Measurements from ENCODE around the gene SPEM2.

Gene SPEM2

DNA sequence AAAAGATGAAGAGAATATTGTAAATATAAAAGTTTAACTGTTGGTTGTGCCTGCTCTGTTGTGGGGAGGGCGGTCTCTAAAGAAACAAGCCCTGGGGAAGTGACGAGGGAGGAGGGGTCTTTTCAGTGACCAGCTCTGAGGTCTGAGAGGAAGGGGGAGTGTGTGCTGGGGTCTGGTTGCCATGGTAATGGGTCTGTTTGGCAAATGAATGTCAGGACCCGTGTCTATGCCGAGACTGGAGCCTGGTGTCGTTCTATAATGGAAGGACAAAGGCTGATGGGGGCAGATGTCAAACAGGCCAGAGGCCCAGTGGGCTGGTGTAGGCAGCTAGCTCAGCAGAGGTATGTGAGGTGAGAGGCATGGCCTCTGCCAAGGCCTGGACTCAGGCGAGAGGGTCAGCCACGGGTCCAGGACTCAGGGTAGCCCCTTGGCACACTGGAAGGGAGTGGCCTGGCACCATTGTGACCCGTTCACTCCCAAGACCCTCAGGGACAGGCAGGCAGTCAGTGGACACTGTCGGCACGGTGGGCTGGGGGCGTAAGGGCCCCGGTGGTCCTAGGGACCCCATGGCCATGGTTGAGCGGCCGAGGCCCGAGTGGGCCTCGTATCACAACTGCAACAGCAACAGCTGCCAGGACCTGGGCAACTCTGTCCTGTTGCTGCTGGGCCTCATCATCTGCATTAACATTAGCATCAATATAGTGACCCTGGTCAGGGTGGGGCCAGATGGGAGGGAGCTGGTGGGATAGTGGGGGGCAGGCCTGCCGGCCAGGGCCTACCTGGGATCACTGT, 5.4 kb upstream of the SPEM2 start, which contains the start of gene SPEM1:
Gene SPEM1 (plus strand): TSS at position 506 of the 792 bp plus-strand sequence. CDS start 61 bp downstream, at position 567.
- no peaks in the 10 kb centered on the region for H3K9me3 ChIP-seq (ENCODE audit: control insufficient read depth in 2 of 2, low read length in 2 of 2)
- no peaks in the 10 kb centered on the region for H3K4me1 ChIP-seq (ENCODE audit: control insufficient read depth in 2 of 2, insufficient read depth in 2 of 2, low read length in 2 of 2)
- H3K27ac ChIP-seq (ENCODE audit: low read depth in 2 of 2, low read length in 2 of 2), result no peak within 1 kb of the TSS
- no peaks in the 10 kb centered on the region for H3K36me3 ChIP-seq (ENCODE audit: control insufficient read depth in 2 of 2, insufficient read depth in 2 of 2, low read length in 2 of 2)
- H3K27me3 ChIP-seq (ENCODE audit: control insufficient read depth in 2 of 2, insufficient read depth in 2 of 2, low read length in 2 of 2), result no peaks in the 10 kb centered on the region
- no peak within 1 kb of the TSS for H3K9ac ChIP-seq (ENCODE audit: low read depth in 1 of 2, low read length in 2 of 2)
- no peak within 1 kb of the TSS for H3K4me3 ChIP-seq (ENCODE audit: low read length in 2 of 2)

DNA sequence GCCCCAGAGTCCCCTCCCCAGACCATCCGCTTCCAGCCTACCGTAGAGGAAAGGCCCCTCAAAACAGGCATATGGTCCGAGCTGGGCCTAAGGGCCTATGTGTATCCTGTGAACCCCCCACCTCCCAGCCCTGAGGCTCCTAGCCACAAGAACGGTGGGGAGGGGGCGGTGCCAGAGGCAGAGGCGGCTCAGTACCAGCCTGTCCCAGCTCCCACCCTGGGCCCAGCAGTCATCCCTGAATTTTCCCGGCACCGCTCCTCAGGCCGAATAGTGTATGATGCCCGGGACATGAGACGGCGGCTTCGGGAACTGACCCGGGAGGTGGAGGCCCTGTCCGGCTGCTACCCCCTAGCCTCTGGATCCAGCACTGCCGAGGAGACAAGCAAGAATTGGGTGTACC, 4.2 kb upstream of the SPEM2 start:
- Histone ChIP-seq H3K9ac (ENCODE audit: low read depth in 1 of 2, low read length in 2 of 2) (no peak overlapping the region), H3K9me3 (ENCODE audit: control insufficient read depth in 2 of 2, low read length in 2 of 2) (no peaks in the 10 kb centered on the region), H3K27me3 (ENCODE audit: control insufficient read depth in 2 of 2, insufficient read depth in 2 of 2, low read length in 2 of 2) (no peaks in the 10 kb centered on the region), H3K27ac (ENCODE audit: low read depth in 2 of 2, low read length in 2 of 2) (no peak overlapping the region), H3K4me1 (ENCODE audit: control insufficient read depth in 2 of 2, insufficient read depth in 2 of 2, low read length in 2 of 2) (no peaks in the 10 kb centered on the region), H3K4me3 (ENCODE audit: low read length in 2 of 2) (no peak overlapping the region), H3K36me3 (ENCODE audit: control insufficient read depth in 2 of 2, insufficient read depth in 2 of 2, low read length in 2 of 2) (no peaks in the 10 kb centered on the region)

DNA sequence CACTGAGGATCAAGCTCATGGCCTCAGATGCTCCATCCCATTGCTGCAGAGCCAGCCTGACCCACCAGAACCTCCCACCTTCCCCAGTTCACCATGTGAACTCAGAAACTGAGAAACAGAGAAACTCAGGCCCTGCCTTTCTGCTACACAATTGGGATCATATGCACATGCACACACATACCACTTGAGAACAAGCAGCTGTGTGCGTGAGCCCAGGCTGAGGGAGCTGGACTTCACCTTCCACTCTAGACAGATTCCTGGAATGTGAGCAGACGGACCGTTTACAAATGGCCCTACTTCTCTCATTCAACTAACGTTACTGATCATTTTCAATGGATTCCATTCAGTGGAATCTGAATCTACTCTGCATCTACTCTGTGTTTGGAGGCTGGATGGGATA, 1.7 kb upstream of the SPEM2 start:
- Histone ChIP-seq H3K27me3 (ENCODE audit: control insufficient read depth in 2 of 2, insufficient read depth in 2 of 2, low read length in 2 of 2) (no peaks in the 10 kb centered on the region), H3K4me1 (ENCODE audit: control insufficient read depth in 2 of 2, insufficient read depth in 2 of 2, low read length in 2 of 2) (no peaks in the 10 kb centered on the region), H3K27ac (ENCODE audit: low read depth in 2 of 2, low read length in 2 of 2) (no peak overlapping the region), H3K36me3 (ENCODE audit: control insufficient read depth in 2 of 2, insufficient read depth in 2 of 2, low read length in 2 of 2) (no peaks in the 10 kb centered on the region), H3K9ac (ENCODE audit: low read depth in 1 of 2, low read length in 2 of 2) (no peak overlapping the region), H3K4me3 (ENCODE audit: low read length in 2 of 2) (no peak overlapping the region), H3K9me3 (ENCODE audit: control insufficient read depth in 2 of 2, low read length in 2 of 2) (no peaks in the 10 kb centered on the region)

DNA sequence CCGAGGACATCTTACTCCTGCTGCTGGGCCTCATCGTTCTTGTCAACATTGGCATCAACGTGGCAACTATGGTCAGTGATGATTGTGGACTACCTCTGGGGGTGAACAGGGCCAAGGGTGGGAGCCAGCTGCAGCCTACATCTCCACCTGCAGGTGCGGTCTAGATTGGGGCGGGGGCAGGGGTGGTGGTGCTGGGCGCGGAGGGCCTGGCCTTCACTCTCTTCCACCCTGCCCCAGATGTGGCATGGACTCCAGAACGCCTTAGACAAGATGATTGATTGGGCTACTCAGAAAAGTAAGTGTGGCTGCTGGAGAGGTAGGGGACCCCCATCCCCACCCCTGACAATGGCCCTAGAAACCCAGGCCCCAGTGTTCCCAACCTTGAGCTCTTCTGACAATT, 340 bp downstream of the SPEM2 start:
- H3K4me1 ChIP-seq (ENCODE audit: control insufficient read depth in 2 of 2, insufficient read depth in 2 of 2, low read length in 2 of 2), result no peaks in the 10 kb centered on the region
- H3K9me3 ChIP-seq (ENCODE audit: control insufficient read depth in 2 of 2, low read length in 2 of 2), result no peaks in the 10 kb centered on the region
- H3K9ac ChIP-seq (ENCODE audit: low read depth in 1 of 2, low read length in 2 of 2), result no peak overlapping the region
- H3K36me3 ChIP-seq (ENCODE audit: control insufficient read depth in 2 of 2, insufficient read depth in 2 of 2, low read length in 2 of 2), result no peaks in the 10 kb centered on the region
- H3K4me3 ChIP-seq (ENCODE audit: low read length in 2 of 2), result no peak overlapping the region
- H3K27me3 ChIP-seq (ENCODE audit: control insufficient read depth in 2 of 2, insufficient read depth in 2 of 2, low read length in 2 of 2), result no peaks in the 10 kb centered on the region
- H3K27ac ChIP-seq (ENCODE audit: low read depth in 2 of 2, low read length in 2 of 2), result no peak overlapping the region

DNA sequence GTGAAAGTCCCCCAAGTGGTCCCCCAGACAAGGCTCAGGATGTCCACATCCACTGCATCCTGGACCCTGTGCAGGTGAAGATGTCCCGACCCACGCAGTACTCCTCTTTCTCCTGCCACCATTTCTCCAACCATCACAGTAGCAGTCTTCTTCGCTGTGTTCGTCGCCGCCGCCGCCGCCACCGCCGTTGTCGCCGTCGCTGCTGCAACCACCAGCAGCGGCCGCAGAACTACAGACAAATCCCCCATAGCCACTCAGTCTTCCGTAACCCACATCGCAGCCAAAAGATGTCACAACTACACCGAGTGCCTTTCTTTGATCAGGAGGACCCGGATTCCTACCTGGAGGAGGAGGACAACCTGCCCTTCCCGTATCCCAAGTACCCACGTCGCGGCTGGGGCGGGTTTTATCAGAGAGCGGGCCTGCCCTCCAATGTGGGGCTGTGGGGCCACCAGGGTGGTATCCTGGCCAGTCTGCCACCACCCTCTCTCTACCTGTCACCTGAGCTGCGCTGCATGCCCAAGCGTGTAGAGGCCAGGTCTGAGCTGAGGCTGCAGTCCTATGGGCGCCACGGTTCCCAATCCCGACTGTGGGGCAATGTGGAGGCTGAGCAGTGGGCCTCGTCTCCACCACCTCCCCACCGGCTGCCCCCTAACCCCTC, 917 bp downstream of the SPEM2 start:
- Histone ChIP-seq H3K36me3 (ENCODE audit: control insufficient read depth in 2 of 2, insufficient read depth in 2 of 2, low read length in 2 of 2) (no peaks in the 10 kb centered on the region), H3K27me3 (ENCODE audit: control insufficient read depth in 2 of 2, insufficient read depth in 2 of 2, low read length in 2 of 2) (no peaks in the 10 kb centered on the region), H3K4me1 (ENCODE audit: control insufficient read depth in 2 of 2, insufficient read depth in 2 of 2, low read length in 2 of 2) (no peaks in the 10 kb centered on the region), H3K9ac (ENCODE audit: low read depth in 1 of 2, low read length in 2 of 2) (no peak overlapping the region), H3K27ac (ENCODE audit: low read depth in 2 of 2, low read length in 2 of 2) (no peak overlapping the region), H3K4me3 (ENCODE audit: low read length in 2 of 2) (no peak overlapping the region), H3K9me3 (ENCODE audit: control insufficient read depth in 2 of 2, low read length in 2 of 2) (no peaks in the 10 kb centered on the region)

DNA sequence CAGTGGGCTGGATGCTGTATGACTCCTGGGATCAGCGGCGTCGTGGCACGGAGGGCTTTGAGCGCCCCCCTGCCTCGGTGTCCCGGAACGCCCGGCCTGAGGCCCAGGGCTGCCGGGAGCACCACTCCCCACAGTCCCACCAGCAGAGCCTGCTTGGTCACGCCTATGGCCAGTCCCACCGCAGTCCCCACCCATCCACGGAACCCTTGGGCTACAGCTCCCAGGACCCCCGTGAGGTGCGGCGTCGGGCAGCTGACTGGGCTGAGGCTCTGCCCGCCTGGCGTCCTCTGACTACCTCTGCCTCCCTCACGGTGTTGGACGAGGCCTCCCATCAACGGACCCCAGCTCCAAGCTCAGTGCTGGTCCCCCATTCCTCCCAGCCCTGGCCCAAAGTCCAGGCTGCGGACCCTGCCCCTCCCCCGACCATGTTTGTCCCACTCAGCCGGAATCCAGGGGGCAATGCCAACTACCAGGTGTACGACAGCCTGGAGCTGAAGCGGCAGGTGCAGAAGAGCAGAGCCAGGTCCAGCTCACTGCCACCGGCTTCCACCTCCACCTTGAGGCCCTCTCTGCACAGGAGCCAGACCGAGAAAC, 1.6 kb downstream of the SPEM2 start:
- no peaks in the 10 kb centered on the region for H3K4me1 ChIP-seq (ENCODE audit: control insufficient read depth in 2 of 2, insufficient read depth in 2 of 2, low read length in 2 of 2)
- H3K4me3 ChIP-seq (ENCODE audit: low read length in 2 of 2), result no peak overlapping the region
- no peak overlapping the region for H3K27ac ChIP-seq (ENCODE audit: low read depth in 2 of 2, low read length in 2 of 2)
- no peaks in the 10 kb centered on the region for H3K9me3 ChIP-seq (ENCODE audit: control insufficient read depth in 2 of 2, low read length in 2 of 2)
- H3K36me3 ChIP-seq (ENCODE audit: control insufficient read depth in 2 of 2, insufficient read depth in 2 of 2, low read length in 2 of 2), result no peaks in the 10 kb centered on the region
- no peak overlapping the region for H3K9ac ChIP-seq (ENCODE audit: low read depth in 1 of 2, low read length in 2 of 2)
- H3K27me3 ChIP-seq (ENCODE audit: control insufficient read depth in 2 of 2, insufficient read depth in 2 of 2, low read length in 2 of 2), result no peaks in the 10 kb centered on the region

DNA sequence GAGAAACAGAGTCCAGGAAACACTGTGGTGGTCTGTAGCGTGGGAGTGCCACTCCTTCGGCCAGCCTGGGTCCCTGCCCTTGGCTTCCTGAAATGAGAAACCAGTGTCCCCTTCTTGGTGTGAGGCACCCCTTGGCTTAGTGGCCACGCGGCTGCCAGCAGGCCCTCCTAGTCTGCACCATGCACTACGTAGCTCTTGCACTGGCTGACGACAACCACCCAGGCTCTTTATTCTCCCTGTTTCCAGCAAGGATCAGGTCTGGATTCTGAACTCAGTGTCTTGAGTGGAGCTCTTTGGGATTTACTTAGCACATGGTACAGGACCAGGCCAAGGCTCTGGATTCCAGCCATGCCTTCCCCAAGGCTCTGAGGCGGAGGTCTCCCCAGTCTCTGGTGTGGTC, 2.1 kb downstream of the SPEM2 start:
- Histone ChIP-seq H3K9ac (ENCODE audit: low read depth in 1 of 2, low read length in 2 of 2) (no peak overlapping the region), H3K27ac (ENCODE audit: low read depth in 2 of 2, low read length in 2 of 2) (no peak overlapping the region), H3K4me1 (ENCODE audit: control insufficient read depth in 2 of 2, insufficient read depth in 2 of 2, low read length in 2 of 2) (no peaks in the 10 kb centered on the region), H3K27me3 (ENCODE audit: control insufficient read depth in 2 of 2, insufficient read depth in 2 of 2, low read length in 2 of 2) (no peaks in the 10 kb centered on the region), H3K4me3 (ENCODE audit: low read length in 2 of 2) (no peak overlapping the region), H3K36me3 (ENCODE audit: control insufficient read depth in 2 of 2, insufficient read depth in 2 of 2, low read length in 2 of 2) (no peaks in the 10 kb centered on the region), H3K9me3 (ENCODE audit: control insufficient read depth in 2 of 2, low read length in 2 of 2) (no peaks in the 10 kb centered on the region)

DNA sequence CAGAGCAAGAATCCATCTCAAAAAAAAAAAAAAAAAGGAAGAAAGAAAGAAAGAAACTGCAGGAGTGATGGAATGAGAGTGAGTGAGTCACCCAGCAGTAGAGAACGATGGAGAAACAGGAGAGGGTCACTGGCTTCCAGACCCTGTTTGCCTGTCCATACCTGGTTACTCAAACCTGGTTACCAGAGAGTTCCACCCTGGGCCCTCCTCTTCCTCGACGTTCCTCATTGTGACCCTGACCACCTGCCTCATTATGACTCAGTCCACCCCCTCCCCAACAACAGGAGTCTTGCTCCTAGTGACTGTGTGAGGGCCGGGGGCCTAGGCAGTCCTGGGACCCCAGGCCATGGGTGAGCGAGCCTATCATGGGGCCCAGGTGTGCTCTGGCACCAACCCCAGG, 3.1 kb downstream of the SPEM2 start, which contains the start of gene SPEM3:
Gene SPEM3 (plus strand): TSS at position 301 of the 400 bp plus-strand sequence. CDS start 46 bp downstream, at position 347.
- Histone ChIP-seq H3K4me3 (ENCODE audit: low read length in 2 of 2) (no peak within 1 kb of the TSS), H3K36me3 (ENCODE audit: control insufficient read depth in 2 of 2, insufficient read depth in 2 of 2, low read length in 2 of 2) (no peaks in the 10 kb centered on the region), H3K9me3 (ENCODE audit: control insufficient read depth in 2 of 2, low read length in 2 of 2) (no peaks in the 10 kb centered on the region), H3K9ac (ENCODE audit: low read depth in 1 of 2, low read length in 2 of 2) (no peak within 1 kb of the TSS), H3K27me3 (ENCODE audit: control insufficient read depth in 2 of 2, insufficient read depth in 2 of 2, low read length in 2 of 2) (no peaks in the 10 kb centered on the region), H3K27ac (ENCODE audit: low read depth in 2 of 2, low read length in 2 of 2) (no peak within 1 kb of the TSS), H3K4me1 (ENCODE audit: control insufficient read depth in 2 of 2, insufficient read depth in 2 of 2, low read length in 2 of 2) (no peaks in the 10 kb centered on the region)

DNA sequence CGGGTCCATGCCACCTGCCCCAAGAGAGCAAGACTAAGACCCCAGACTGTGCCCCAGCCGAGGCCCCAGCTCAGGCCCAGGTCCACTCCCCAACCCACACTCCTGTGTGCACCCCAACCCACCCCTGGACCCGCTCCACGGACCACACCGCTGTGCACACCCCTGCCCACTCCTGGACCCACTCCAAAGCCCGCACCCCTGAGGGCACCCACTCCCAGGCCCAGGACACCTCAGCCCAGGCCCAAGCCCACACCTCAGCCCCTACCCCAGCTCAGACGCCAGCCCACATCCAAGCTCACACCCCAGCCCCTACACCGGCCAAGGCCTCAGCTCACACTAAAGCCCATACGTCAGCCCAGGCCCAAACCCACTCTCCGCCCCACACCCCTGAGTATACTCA, 4.3 kb downstream of the SPEM2 start:
- H3K4me1 ChIP-seq (ENCODE audit: control insufficient read depth in 2 of 2, insufficient read depth in 2 of 2, low read length in 2 of 2), result no peaks in the 10 kb centered on the region
- H3K27ac ChIP-seq (ENCODE audit: low read depth in 2 of 2, low read length in 2 of 2), result no peak overlapping the region
- no peaks in the 10 kb centered on the region for H3K27me3 ChIP-seq (ENCODE audit: control insufficient read depth in 2 of 2, insufficient read depth in 2 of 2, low read length in 2 of 2)
- H3K36me3 ChIP-seq (ENCODE audit: control insufficient read depth in 2 of 2, insufficient read depth in 2 of 2, low read length in 2 of 2), result no peaks in the 10 kb centered on the region
- no peaks in the 10 kb centered on the region for H3K9me3 ChIP-seq (ENCODE audit: control insufficient read depth in 2 of 2, low read length in 2 of 2)
- no peak overlapping the region for H3K4me3 ChIP-seq (ENCODE audit: low read length in 2 of 2)
- no peak overlapping the region for H3K9ac ChIP-seq (ENCODE audit: low read depth in 1 of 2, low read length in 2 of 2)

DNA sequence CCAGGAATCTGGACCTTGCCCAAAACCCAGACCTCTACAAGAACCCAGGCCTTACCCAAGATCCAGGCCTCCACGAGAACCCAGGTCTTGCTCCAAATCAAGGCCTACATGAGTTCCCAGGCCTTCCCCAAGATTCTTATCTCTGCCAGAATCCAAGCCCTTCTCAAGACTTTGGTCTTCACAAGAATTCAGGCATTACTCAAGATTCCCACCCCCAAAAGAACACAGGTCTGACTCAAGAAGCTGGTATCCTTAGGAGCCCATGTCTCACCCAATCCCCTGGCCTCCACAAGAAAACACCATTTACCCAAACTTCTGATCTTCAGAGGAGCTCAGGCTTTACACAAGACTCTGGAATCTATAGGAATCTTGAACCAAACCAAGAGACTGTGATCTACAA, 5.8 kb downstream of the SPEM2 start:
- H3K9ac ChIP-seq (ENCODE audit: low read depth in 1 of 2, low read length in 2 of 2), result no peak overlapping the region
- H3K36me3 ChIP-seq (ENCODE audit: control insufficient read depth in 2 of 2, insufficient read depth in 2 of 2, low read length in 2 of 2), result no peaks in the 10 kb centered on the region
- no peak overlapping the region for H3K4me3 ChIP-seq (ENCODE audit: low read length in 2 of 2)
- peaks cover 5 to 6% of the 10 kb centered on the region in 2 donors for H3K4me1 ChIP-seq (ENCODE audit: control insufficient read depth in 2 of 2, insufficient read depth in 2 of 2, low read length in 2 of 2)
- no peak overlapping the region for H3K27ac ChIP-seq (ENCODE audit: low read depth in 2 of 2, low read length in 2 of 2)
- H3K27me3 ChIP-seq (ENCODE audit: control insufficient read depth in 2 of 2, insufficient read depth in 2 of 2, low read length in 2 of 2), result no peaks in the 10 kb centered on the region
- no peaks in the 10 kb centered on the region for H3K9me3 ChIP-seq (ENCODE audit: control insufficient read depth in 2 of 2, low read length in 2 of 2)

Data from mucosa of rectum (tissue), 2 donors.